HK-2 (cell line): Measurements from ENCODE around the gene KDM4F.

Source experiments
- DNase-seq: peaks from one replicate; pipeline ENCODE4 v3.0.0-alpha.2; 2018; ENCODE audit not compliant: unreplicated experiment

KDM4F gene

DNA sequence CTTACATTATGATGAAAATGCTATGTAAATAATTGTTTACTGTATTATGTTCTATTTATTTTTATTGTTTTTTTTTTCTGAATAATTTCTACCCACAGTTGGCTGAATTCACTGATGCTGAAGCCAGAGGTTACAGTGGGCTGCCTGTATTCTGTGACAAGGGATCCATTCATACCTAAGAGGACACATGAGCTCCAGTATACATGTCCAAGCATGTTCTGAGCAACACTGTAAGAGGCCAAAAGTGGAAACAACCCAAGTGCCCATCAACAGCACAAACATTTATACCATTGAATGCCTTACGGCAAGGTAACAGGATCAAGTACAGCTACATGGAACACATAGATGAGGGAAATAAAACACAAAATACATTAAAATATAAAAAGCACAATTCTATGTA is 16.1 kb downstream of the KDM4F start:
- no peak for DNase-seq

DNA sequence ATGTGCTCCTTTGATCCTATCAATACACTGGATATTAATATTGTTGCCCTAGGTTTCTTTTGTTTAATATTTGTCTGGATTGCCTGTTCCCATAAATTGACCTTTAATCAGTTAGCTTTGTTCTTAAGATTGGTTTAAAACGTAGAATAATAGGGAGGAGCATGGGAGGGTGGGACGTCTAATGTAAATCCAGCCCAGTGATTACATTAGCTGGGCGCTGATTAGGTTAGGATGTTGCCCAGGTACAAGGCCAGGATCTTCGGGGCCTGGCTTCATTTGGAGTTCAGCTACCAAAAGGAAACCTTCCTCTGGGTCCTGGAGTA is 17.5 kb downstream of the KDM4F start, which contains the start of gene SRSF8:
TSS of gene SRSF8 (plus strand) at position 204 of the 323 bp plus-strand sequence. CDS start 308 bp downstream, outside the sequence.
- DNase-seq = no peak

DNA sequence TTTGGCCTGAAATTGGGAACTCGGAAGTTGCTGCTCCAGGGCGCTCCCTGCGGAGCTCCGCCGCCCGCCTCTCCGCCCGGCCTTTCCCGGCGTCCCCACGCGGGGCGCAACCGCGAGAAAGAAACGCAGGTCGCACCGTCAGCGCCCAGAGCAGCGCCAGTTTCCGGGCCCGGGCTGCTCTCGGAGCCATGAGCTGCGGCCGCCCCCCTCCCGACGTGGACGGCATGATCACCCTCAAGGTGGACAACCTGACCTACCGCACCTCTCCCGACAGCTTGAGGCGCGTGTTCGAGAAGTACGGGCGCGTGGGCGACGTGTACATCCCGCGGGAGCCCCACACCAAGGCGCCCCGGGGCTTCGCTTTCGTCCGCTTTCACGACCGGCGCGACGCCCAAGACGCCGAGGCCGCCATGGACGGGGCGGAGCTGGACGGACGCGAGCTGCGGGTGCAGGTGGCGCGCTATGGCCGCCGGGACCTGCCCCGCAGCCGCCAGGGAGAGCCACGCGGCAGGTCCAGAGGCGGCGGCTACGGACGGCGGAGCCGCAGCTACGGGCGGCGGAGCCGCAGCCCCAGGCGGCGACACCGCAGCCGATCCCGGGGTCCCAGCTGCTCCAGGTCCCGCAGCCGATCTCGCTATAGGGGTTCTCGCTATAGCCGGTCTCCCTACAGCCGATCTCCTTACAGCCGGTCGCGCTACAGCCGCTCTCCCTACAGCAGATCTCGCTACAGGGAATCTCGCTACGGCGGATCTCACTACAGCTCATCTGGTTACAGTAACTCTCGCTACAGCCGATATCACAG is 18.0 kb downstream of the KDM4F start:
- DNase-seq = peak; percentile 73

GRCh38 chr11:95067841-95068219 is 18.6 kb downstream of the KDM4F start:
- DNase-seq = no peak

- DNase-seq = peak; percentile 56
These were observed 19.3 kb downstream of the KDM4F start for GRCh38 chr11:95068549-95068948.

GRCh38 chr11:95070471-95070870 is 21.2 kb downstream of the KDM4F start:
- no peak for DNase-seq

GRCh38 chr11:95072948-95073347 is 23.7 kb downstream of the KDM4F start:
- DNase-seq = no peak

- no peak for DNase-seq
These were observed 25.8 kb downstream of the KDM4F start for GRCh38 chr11:95074792-95075563.

GRCh38 chr11:95076416-95076815 is 27.2 kb downstream of the KDM4F start:
- no peak for DNase-seq

DNA sequence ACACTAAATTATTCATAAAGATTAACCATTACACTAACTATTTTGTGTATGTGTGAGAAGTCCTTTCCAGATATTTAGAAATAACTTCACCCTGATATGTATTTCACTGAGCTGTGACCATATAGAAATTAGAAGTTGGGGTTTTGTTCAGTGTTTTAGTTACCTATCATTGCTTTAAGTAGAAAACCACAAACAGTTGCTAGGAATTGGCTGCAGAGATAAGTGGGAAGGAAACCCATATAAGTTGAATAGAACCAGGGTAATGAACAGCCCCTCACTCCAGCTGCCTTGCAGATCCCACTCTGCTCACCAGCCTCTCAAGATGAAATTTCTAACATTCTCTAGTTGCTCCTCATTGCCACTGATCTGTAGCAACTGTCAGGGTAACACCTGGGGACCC is 27.8 kb downstream of the KDM4F start:
- no peak for DNase-seq

DNA sequence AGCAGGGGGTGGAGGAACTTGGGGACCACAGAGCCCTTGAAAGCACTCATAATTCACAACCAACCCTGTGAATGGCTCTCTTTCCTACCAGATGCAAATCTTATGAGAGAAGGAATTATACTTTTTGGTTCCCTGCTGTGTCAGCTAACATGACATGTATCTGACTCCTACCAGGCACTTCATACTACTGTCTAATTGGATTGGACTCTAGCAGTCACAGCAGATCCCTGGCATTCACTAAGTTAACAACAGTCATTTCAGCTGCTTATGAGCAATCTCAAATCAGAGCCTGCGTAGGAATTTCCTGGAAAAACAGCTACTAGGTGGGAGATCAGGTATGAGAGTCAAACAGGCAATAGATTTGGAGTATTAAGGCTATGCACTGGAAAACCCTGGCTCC is 29.3 kb downstream of the KDM4F start:
- DNase-seq = no peak

GRCh38 chr11:95081010-95081409 is 31.8 kb downstream of the KDM4F start:
- DNase-seq = no peak

GRCh38 chr11:95081412-95081811 is 32.2 kb downstream of the KDM4F start:
- DNase-seq = no peak

DNA sequence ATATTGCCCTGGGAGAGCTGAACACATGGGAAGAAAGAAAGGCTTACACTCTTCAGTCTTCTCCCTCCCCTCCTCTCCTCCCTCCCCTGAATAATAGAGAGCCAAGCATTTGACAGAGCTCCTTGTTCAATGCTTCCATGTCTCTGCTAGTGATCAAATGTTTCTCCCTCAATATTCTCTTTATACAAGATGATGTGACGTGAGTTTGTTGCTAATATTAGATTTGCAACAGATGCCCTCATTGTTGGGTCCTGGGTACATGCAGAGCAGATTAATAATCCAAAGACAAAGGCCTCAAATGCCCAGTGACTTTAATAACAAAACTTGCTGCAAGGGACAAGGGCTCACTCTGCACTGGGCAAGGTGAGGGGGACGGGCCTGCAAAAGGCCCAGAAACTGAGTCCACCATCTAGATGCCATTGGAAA is 33.4 kb downstream of the KDM4F start:
- DNase-seq = no peak

- no peak for DNase-seq
These were observed 35.3 kb downstream of the KDM4F start for GRCh38 chr11:95084509-95084908.

DNA sequence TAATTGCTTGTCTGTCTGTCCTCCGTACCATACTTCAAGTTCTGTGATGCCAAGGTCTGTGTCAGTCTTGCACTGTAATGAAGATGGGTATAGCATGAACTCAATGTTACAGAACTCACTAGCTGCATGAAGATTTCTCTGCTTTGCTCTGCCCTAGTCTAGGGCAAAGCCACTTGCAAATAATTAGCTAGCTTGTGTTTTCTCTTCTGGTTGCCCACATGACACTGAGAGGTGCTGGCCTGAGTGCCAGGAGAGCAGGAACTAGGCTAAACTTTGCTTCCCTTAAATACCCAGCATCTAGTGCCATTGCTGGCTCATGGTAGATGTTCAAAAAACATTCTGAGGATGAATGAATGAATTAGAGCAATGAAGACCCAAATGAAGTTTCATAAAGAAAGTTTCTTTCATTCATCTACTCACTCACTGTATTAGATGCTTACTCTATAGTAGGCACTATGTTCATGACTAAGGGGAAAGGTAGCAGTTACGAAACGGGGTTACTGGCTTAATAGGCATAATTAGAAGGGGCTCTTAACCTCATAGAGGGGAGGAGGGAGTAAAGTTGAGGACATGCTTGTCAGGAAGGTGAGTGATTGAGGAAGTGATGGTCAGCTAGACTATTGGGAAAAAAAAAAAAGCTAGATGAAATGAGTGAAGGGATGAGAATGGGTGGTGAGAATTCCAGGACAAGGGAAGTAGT is 36.0 kb downstream of the KDM4F start:
- DNase-seq = no peak

DNA sequence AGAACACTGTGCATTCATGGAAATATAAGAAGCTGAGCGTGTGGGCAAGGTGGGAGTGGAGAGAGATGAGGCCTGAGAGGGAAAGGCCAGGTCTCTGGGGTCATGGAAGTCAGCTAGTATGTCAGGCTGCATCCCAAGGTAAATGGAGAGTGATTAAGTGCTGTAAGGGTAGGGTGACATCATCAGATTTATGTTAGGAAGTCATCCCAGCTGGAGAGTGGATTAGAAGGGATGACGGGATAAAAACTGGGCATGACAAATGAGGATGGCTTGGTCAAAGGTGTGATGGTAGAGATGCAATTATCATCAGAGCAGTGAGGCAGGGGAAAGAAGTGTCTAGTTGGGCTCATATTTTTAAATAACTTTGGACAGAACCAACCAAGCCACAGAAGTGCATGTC is 36.9 kb downstream of the KDM4F start:
- no peak for DNase-seq

DNA sequence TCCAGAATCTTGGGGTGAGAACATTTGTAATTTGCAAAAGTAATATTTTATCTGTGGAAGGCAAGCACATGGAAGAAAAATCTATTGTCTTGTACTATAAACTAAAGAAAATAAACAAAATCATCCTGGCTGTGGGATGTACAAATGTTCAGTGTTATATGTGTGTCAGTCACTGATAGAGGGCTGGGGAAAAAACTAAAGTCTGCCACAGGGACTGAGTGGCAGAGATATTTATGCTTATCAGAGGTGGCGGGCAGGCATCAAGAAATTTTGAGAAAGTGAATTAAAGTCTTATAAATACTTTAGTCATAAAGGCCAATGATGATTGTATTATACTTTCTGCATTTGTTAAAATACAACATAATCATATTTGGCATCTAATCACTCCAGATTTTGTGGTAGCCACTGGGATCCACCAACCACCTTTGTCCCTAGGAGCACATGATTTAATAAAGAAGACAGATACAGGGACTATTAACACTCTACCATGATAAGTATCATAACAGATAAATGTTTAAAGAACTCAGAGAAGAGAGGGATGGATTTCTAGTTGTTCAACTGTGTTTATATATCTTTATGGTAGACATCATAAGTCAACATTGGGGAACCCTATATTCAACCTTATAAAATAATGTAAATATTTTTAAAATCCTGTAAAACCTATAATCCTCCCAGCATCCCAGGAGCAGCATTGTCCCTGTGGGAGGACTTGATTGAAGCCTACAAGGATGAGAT is 37.8 kb downstream of the KDM4F start:
- DNase-seq = no peak

DNA sequence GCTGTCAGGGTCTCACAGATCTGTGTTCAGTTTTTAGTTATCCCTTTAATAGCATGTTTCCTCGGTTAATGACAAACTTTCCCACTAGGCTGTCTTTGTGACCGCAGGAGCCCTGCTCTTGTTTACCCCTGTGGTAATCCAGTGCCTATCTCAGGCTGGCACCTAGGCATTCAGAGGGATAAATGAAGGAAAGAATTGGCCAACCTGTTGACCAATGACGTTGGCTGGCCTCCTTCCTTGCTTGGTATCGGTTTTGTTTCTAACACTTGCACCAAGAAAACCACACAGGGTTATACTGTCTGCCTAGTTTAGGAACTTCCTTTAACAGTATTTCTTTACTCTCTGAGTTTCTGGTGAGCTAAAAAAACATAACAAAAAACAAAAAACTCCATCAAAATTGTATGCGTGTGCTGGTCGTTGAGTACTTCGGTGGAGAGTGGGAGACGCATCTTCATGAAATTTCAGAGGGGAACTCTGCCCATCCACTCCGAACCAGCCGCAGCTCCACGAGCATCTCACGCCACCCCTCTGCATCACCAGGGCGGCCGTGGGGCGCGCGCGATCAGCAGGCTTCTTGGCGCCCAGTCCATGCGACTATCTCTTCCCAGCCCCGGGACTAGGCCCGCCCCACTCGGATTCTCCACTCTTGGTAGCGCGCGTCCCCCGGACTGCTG is 39.9 kb downstream of the KDM4F start:
- no peak for DNase-seq

DNA sequence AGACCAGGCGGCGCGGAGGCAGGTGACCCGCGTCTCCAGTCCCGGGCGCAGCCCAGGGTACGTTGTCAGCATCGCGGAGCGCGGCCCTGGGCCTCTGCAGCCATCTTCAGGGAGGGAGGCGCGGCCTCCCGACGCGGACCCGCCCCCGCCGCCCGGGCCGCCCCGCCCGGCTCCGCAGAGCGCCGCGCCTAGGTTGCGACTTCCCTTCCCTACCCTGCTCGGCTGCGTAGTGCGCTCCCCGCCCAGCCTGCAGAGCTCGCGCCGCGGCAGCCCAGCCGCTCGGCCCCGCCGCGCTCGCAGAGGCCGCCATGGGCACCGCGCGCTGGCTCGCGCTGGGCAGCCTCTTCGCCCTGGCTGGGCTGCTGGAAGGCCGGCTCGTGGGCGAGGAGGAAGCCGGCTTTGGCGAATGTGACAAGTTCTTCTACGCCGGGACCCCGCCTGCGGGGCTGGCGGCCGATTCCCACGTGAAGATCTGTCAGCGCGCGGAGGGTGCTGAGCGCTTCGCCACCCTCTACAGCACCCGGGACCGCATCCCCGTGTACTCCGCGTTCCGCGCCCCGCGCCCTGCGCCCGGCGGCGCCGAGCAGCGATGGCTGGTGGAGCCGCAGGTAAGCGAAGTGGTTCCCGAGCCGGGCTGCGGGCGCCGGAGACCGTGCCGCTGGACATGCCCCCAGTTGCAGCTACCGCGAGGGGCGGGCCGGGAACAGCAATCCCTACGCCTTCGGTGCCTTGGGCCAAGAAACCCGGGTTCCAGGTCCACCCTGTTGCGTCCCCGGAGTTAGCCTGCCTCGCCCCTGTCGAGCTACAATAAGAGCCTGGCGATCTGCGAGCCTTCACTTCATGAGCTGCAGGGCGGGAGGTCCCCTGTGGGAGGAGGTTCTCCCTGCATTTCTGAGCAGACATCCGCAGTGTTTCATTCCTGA is 40.7 kb downstream of the KDM4F start, which contains the start of gene ENDOD1:
TSS of gene ENDOD1 (plus strand) at position 227 of the 923 bp plus-strand sequence. CDS start at position 309, 82 bp downstream.
- peak; percentile 54 for DNase-seq
